ENCODE results near the gene RPAP3.

GRCh38 chr12:47733142-47733541 is 27.3 kb upstream of the RPAP3 start:
- TF ChIP-seq POLR2A (IDR thresholded peaks at IDR 0.05; ENCODE audit: low read depth, low read length) = no peak
- TF ChIP-seq POLR2AphosphoS5 (IDR thresholded peaks at IDR 0.05; ENCODE audit: low read depth, low read length) = no peak
- no peak for TF ChIP-seq PAX5 (IDR thresholded peaks at IDR 0.05; ENCODE audit: insufficient read depth, low read length, severe bottlenecking)
- no peak for TF ChIP-seq TAF1 (IDR thresholded peaks at IDR 0.05; ENCODE audit: low read depth, low read length)
- TF ChIP-seq SPI1 (IDR thresholded peaks at IDR 0.05; ENCODE audit: low read depth, low read length) = no peak
- TF ChIP-seq POU2F2 (IDR thresholded peaks at IDR 0.05; ENCODE audit: low read depth, low read length) = no peak
